Measurements from ENCODE around the gene MARCHF4.

- TF ChIP-seq CTCF (tag by site-specific recombination; IDR thresholded peaks at IDR 0.05) (no peak), ZNF558 (tag by site-specific recombination; IDR thresholded peaks at IDR 0.05) (no peak), REST (tag by site-specific recombination; IDR thresholded peaks at IDR 0.05) (no peak), ZNF394 (tag by site-specific recombination; IDR thresholded peaks at IDR 0.05; ENCODE audit: borderline replicate concordance) (no peak), TRIM28 (IDR thresholded peaks at IDR 0.05; ENCODE audit: borderline replicate concordance, low read length) (no peak), ZNF549 (tag by site-specific recombination; IDR thresholded peaks at IDR 0.05) (no peak), ZNF747 (tag by site-specific recombination; IDR thresholded peaks at IDR 0.05) (no peak), ZNF148 (tag by site-specific recombination; IDR thresholded peaks at IDR 0.05; ENCODE audit: borderline replicate concordance) (no peak), PRDM4 (tag by site-specific recombination; IDR thresholded peaks at IDR 0.05) (no peak), ZNF513 (tag by site-specific recombination; IDR thresholded peaks at IDR 0.05) (no peak), ZNF140 (tag by site-specific recombination; IDR thresholded peaks at IDR 0.05) (no peak)
Observed at GRCh38 chr2:216328347-216328746, 43.9 kb downstream of the MARCHF4 start.
